Stimulated activated CD8-positive, alpha-beta memory T cell treated with anti-CD3 and anti-CD28 coated beads, Interleukin-4, amount 100 ng/mL, for 24 hours (primary cell): ENCODE measurements around the gene DNAJB1.

Experiments
- DNase-seq: peaks from one replicate; pipeline ENCODE4 v3.0.0-alpha.2; 2020; ENCODE audit warnings: low read depth

Gene DNAJB1

DNA sequence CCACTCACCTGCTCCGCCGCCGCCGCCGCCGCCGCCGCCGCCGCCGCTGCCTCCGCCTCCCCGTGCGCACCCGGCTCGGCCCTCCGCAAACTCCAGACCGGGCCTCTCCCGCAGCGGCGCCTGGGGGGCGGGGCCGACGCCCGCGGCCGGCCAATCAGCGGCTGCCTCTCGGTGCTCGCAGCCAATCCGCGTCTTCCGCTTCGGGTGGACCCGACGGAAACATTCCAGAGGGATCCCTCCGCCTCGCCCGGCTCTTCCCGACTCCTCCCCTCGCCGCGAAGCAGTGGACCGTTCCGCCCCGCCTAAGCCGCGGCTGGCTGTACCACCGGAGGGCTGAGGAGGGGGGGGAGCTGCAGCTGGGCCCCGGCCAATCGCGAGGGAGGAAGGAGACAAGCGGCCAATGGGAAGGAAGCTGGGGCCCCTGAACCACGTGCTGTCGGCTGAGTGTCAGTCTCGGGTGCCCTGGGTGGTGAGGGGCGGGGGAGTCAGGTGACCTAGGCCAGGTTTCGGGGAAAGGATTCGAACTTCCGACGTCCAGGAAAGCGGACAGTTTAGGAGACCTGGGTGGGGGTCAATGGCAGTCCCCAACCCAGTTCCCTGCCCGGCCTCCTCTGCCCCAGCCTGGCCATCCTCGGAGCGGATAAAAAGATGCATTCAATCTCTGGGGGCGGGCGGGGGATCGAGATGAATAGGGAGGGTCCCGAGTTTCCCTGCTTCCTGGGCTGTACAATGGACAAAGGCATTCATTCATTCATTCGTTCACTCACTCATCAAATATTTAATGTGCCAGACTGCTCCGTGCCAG lies 22.0 kb downstream of the DNAJB1 start, which contains the start of gene GIPC1:
Gene GIPC1 (minus strand): TSS at position 99 of the 805 bp plus-strand sequence. CDS start 13,151 bp downstream, outside the sequence.
- DNase-seq, result peak; percentile 72

DNA sequence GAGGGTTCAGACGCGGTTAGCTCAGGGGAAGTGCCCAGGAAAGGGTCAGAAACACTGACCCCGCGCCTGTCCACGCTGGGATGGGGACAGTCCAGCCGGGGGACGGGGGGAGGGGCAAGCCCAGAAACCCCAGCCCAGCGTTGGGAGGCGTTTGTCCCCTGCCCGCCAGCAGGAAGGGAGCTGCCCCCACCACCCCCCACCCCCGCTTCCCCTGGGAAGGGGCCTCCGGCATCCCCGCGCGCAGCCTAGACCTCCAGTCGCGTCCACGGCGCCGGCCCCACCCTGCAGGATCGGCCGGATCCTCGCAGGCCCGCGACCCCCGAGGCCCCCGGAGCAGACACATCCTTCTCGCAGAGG lies 22.5 kb downstream of the DNAJB1 start:
- no peak for DNase-seq

DNA sequence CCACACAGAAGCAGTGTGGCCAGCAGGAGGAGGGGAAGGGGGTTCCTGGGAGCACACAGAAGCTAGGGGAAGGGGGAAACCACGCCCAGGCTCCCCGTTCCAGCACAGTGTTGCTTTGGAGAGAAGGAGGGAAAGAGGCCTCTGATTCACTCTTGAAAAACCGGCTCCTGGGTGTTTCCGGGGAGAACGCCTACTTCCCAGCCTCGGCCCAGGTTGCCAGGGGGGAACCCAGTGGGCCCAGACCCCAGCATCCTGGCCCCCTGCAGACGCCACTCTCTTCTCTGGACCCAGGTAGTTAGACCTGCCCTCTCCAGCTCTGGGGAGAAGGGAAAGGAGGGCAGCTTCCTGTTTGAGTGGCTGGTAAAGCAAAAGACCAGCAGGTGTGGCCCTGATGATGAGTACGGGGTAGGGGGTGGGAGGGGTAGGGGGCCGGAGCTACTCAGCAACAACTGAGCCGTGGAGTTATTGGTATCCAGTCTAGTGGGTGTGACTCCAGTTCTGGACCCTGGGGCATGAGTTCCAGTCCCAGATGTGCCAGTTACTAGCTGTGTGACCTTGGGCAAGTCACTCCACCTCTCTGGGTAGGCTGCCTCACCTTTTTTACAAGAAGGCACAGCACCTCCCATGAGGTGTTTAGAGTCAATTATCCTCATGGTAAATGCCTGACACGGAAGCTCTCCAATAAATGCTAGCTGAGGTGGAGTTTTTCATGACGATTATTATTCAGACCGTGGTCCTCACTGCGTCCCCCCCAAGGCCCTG lies 23.1 kb downstream of the DNAJB1 start:
- no peak for DNase-seq

DNA sequence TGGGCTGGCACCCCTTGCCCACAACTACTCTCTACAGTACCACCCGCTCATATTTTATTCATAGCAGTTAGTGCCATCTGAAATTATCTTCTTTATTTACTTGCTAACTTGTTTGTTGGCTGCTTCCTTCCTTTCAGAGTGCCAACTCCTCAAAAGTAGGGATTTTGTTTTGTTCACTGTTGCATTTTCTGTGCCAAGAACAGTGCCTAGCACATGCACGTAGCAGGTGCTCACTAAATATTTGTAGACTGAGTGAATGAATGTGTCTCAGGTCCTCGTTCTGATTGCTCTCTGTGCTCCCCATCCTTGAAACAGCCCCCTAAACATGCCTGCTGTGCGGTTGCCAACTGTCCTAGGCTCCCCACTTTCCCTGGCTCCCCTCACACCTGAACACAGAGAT lies 23.8 kb downstream of the DNAJB1 start:
- DNase-seq, result no peak

- no peak for DNase-seq
Observed at GRCh38 chr19:14492756-14493337, 25.4 kb downstream of the DNAJB1 start.

DNA sequence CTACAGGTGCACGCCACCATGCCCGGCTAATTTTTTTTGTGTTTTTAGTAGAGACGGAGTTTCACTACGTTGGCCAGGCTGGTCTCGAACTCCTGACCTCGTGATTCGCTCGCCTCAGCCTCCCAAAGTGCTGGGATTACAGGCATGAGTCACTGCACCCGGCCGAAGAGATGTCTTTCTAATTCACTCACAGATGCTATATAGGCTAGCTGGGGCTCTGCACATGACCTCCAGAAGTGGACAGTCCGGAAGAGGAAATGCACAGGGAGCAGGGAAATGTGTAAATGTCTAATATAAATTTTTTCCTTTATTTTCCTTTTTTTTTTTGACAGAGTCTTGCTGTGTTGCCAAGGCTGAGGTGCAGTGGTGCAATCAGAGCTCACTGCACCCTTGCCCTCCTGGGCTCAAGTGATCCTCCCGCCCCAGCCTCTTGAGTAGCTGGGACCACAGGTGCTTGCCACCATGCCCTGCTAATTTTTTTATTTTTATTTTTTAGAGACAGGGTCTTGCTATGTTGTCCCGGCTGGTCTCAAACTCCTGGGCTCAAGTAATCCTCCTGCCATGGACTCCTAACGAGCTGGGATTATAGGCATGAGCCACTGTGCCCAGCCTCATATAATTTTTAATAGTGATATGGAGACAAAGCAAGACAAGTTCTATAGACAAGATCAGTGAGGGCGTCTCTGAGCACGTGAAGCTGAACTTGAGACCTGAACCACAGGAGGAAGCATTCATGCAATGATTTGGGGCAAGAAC lies 30.6 kb downstream of the DNAJB1 start:
- no peak for DNase-seq

- DNase-seq, result no peak
Observed at GRCh38 chr19:14482172-14482941, 35.8 kb downstream of the DNAJB1 start.

DNA sequence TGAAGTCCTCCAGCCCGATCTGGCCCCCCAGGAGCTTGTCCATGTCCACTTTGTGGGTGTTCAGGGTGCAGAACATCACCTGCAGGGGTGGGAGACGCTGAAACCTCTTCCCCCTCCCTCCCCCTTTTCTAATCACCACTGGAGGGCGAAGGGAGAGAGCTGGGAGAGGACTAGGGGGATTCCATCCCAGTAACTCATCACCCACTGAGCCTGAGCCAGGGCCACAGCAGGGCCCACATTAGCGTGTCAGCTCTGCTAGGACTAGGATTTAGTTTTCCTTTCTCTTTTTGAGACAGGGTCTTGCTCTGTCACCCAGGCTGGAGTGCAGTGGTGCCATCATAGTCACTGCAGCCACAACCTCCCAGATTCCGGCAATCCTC lies 37.5 kb downstream of the DNAJB1 start:
- no peak for DNase-seq

DNA sequence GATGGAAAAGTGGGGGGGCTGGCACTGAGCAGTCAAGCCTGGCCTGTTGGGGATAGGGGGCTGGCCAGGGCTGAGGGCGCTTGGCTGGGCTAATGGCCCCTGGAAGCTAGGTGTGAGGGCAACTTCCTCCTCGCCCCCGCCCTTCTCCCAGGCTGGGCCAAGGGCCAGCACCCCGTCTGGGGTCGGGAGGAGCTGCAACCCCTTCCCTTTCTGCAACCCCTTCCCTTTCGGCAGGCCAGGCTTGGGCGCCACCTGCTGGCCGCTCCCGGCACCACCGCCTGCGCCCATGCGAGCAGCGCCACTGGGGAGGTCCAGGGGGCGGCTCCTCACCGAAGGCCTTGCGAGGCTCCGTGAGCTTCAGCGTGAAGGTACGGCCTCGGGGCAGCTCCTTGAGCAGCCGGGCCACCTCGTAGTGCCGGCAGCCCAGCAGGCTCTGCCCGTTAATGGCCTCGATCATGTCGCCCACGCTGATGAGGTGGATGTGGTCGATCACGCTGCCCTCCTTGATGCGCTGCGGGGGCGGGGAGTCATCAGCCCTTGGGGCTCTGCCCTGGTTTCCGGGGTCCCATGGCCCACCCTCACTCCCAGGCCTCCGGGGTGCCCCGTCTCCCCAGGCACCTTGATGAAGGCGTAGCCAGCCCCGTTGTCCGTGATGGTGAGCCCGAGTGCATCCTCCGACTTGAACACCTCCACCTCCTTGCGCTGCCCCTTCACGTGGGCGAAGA lies 38.1 kb downstream of the DNAJB1 start:
- peak; percentile 62 for DNase-seq

GRCh38 chr19:14479309-14479974 lies 38.8 kb downstream of the DNAJB1 start:
- DNase-seq, result no peak

- no peak for DNase-seq
Observed at GRCh38 chr19:14478113-14478545, 40.1 kb downstream of the DNAJB1 start.

- DNase-seq, result no peak
Observed at GRCh38 chr19:14477418-14478112, 40.6 kb downstream of the DNAJB1 start.

- DNase-seq, result peak; percentile 31
Observed at GRCh38 chr19:14476673-14477401, 41.4 kb downstream of the DNAJB1 start.

GRCh38 chr19:14476327-14476672 lies 41.9 kb downstream of the DNAJB1 start:
- no peak for DNase-seq

GRCh38 chr19:14475251-14476073 lies 42.7 kb downstream of the DNAJB1 start, which contains the start of gene PTGER1:
TSS of gene PTGER1 (minus strand) at chr19:14475354. CDS start at chr19:14474320, 1,034 bp downstream.
- no peak for DNase-seq

DNA sequence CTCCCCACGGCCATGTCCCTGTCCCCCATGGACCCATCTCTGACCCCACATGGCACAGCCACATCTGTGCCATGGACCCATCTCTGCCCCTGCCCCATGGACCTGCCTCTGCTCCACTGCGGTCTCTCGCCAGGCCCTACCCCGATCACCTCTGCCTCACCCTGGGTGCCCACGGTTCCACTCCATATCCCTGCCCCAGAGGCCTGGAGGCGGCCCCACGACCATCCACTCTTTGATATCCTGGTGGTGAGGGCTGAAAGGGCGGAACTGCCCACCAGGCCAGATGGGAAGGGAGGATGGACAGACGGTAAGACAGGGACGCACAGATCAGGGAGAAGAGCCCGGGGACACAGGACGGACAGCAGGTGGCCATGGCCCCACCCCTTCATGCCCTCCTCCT lies 43.4 kb downstream of the DNAJB1 start:
- DNase-seq, result no peak

DNA sequence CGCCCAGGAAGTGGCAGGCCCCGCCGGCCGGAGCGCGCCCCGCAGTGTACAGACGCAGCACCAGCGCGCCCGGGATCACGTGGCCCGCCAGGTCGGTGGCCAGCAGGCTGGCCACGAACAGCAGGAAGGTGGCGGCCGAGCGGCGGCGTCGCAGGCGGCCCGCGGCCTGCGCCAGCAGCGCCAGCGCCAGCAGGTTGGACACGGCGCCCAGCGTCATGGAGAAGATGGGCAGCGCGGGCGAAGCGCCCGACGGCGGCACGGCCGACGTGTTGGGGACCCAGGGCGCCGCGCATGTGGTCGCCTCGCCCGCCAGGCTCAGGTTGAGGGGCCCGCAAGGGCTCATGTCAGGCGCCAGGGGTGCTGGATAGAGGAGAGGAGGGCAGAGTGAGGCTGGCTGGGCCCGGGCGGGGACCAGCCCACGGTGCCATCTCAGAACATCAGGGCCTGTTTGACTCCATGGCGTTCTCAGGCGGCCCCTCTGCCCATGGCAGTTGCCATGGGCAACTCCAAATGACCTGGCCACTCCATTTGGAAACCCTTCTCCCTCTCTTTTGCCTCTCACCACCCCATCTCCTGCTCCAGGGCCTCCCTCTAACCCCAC lies 44.1 kb downstream of the DNAJB1 start:
- DNase-seq, result no peak
